B cell (primary cell): ENCODE measurements around the gene BDKRB1. TPM values are rescaled to one million over a fixed set of nuclear protein-coding genes. Genes with fewer than 3 reads are reported as not detected.

Experiments used
- ATAC-seq: fragments of 200-7000 bp; cut with Tn5 transposase; one replicate; pipeline ENCODE4 v1.10.0; 2021; ENCODE audit warnings: low read depth, mild to moderate bottlenecking, moderate number of reproducible peaks, moderate library complexity
- CTCF ChIA-PET: fragments of 350-600 bp; sonication (Branson Sonifier 250); formaldehyde crosslinking; loops from one replicate; lab custom pipeline; 2021; ENCODE audit warnings: antibody characterized with exemption, inconsistent platforms; lab: Charles Lee
- POLR2A ChIA-PET: fragments of 350-600 bp; sonication (Branson Sonifier 250); formaldehyde crosslinking; loops from one replicate; lab custom pipeline; 2021; ENCODE audit warnings: antibody characterized with exemption; lab: Charles Lee
- DNase-seq: peaks from one replicate; pipeline ENCODE4 v3.0.0; 2013
- H2AFZ ChIP-seq: 2 replicates; pipeline ENCODE4 v1.6.1; 2012; ENCODE audit warnings: mild to moderate bottlenecking, low read depth, low read length; ENCODE audit not compliant: insufficient read depth, poor library complexity, severe bottlenecking
- H3K27ac ChIP-seq, 2 donors: 1 replicate in 1 of 2; 2 replicates in 1 of 2; pipeline ENCODE4 v1.5.1; 2012 to 2013; ENCODE audit warnings: low read length in 2 of 2, mild to moderate bottlenecking in 2 of 2, moderate library complexity in 1 of 2
- H3K27me3 ChIP-seq, 4 experiments: fragments of 200-600 bp in 1 of 4; sonication (generic) in 1 of 4; replicated peaks in 1 of 4; 1 replicate in 2 of 4; 2 replicates in 2 of 4; pipeline versions ENCODE4 v1.6.1 to v1.7.0; 2013 to 2016; ENCODE audit warnings: low read length in 3 of 4, mild to moderate bottlenecking in 2 of 4, mixed read lengths in 1 of 4, moderate library complexity in 1 of 4; ENCODE audit not compliant: insufficient read depth in 4 of 4, control insufficient read depth in 3 of 4; ENCODE audit errors: control extremely low read depth in 1 of 4
- H3K36me3 ChIP-seq, 2 experiments: replicated peaks in 1 of 2; 1 replicate in 1 of 2; 2 replicates in 1 of 2; pipeline versions ENCODE4 v1.6.1 to v1.7.1; 2013; ENCODE audit warnings: low read length in 1 of 2; ENCODE audit not compliant: insufficient read depth in 2 of 2, control insufficient read depth in 1 of 2; ENCODE audit errors: control extremely low read depth in 1 of 2, extremely low read depth in 1 of 2
- H3K4me1 ChIP-seq, 2 donors: fragments of 200-600 bp in 1 of 2; sonication (generic) in 1 of 2; 1 replicate in 1 of 2; 2 replicates in 1 of 2; pipeline versions ENCODE4 v1.5.1 to v1.6.1; 2013 to 2017; ENCODE audit warnings: low read length in 2 of 2; ENCODE audit not compliant: control insufficient read depth in 2 of 2, insufficient read depth in 2 of 2
- H3K4me2 ChIP-seq: replicated peaks from 2 replicates; pipeline ENCODE3; 2012; ENCODE audit warnings: mild to moderate bottlenecking, low read depth, low read length; ENCODE audit not compliant: poor library complexity, severe bottlenecking
- H3K4me3 ChIP-seq, 5 experiments: fragments of 200-600 bp in 1 of 5; sonication (generic) in 1 of 5; 1 replicate in 3 of 5; 2 replicates in 2 of 5; pipeline versions ENCODE4 v1.5.1 to v1.7.0; 2011 to 2016; ENCODE audit warnings: low read length in 4 of 5, mild to moderate bottlenecking in 4 of 5, low read depth in 2 of 5, control low read depth in 1 of 5, moderate library complexity in 1 of 5; ENCODE audit not compliant: insufficient read depth in 1 of 5; ENCODE audit errors: control extremely low read depth in 1 of 5, extremely low read depth in 1 of 5
- H3K79me2 ChIP-seq: fragments of 200-600 bp; sonication (generic); one replicate; pipeline ENCODE4 v1.6.0; 2016; ENCODE audit warnings: low read length; ENCODE audit not compliant: control insufficient read depth, insufficient read depth
- H3K9ac ChIP-seq: fragments of 200-600 bp; sonication (generic); 2 replicates; pipeline ENCODE4 v1.6.1; 2017; ENCODE audit warnings: mild to moderate bottlenecking, low read length, moderate library complexity
- H3K9me3 ChIP-seq, 3 donors: one replicate each; pipeline versions ENCODE4 v1.6.1 to v1.7.1; 2013; ENCODE audit warnings: low read length in 2 of 3; ENCODE audit not compliant: control insufficient read depth in 2 of 3, insufficient read depth in 1 of 3; ENCODE audit errors: control extremely low read depth in 1 of 3
- H4K20me1 ChIP-seq: 2 replicates; pipeline ENCODE4 v1.6.0; 2012; ENCODE audit warnings: mild to moderate bottlenecking, low read length; ENCODE audit not compliant: insufficient read depth, control insufficient read depth, poor library complexity, severe bottlenecking
- H3K27ac Mint-ChIP-seq: one replicate; pipeline ENCODE4 v1.8.0; 2021; ENCODE audit warnings: mixed read lengths
- H3K27me3 Mint-ChIP-seq: one replicate; pipeline ENCODE4 v1.8.0; 2021; ENCODE audit warnings: mixed read lengths
- H3K4me1 Mint-ChIP-seq: one replicate; pipeline ENCODE4 v1.8.0; 2021; ENCODE audit warnings: mixed read lengths
- H3K4me3 Mint-ChIP-seq: one replicate; pipeline ENCODE4 v1.8.0; 2021; ENCODE audit warnings: mixed read lengths
- H3K9me3 Mint-ChIP-seq: one replicate; pipeline ENCODE4 v1.8.0; 2022; ENCODE audit warnings: mixed read lengths; ENCODE audit not compliant: insufficient read depth
- EZH2 ChIP-seq: IDR thresholded peaks from 2 replicates; pipeline ENCODE4 v1.6.1; 2012; ENCODE audit warnings: borderline replicate concordance, low read depth, mild to moderate bottlenecking, moderate library complexity, low read length; ENCODE audit not compliant: insufficient read depth, poor library complexity, severe bottlenecking
- WGBS: methylation state at CpG from one replicate; pipeline ENCODE4 v1.1.5; 2013; ENCODE audit warnings: missing lambda C conversion rate; ENCODE audit not compliant: insufficient coverage; 5-methylcytosine and 5-hydroxymethylcytosine counted together
- intact Hi-C: fragments of 100-400 bp; cut with micrococcal nuclease; formaldehyde crosslinking; loops from one replicate; pipeline ENCODE4 v1.10.0; 2022
- polyA plus RNA-seq: library from polyadenylated mRNA; depleted of rRNA; stranded (reverse); fragments of >200 nt; gene quantifications from 2 replicates; pipeline ENCODE4 v1.2.3, GENCODE V29; 2012
- total RNA-seq, 2 donors: library from RNA; stranded (reverse); fragments of 120-200 nt in 1 of 2; gene quantifications; 1 replicate in 1 of 2; 2 replicates in 1 of 2; pipeline versions ENCODE4 v1.2.3 to v1.2.4, GENCODE V29; 2013 to 2022
- TF ChIP-seq, protein P1 (sequence below): fragments of 200-600 bp; IDR thresholded peaks from one replicate; pipeline ENCODE4 v1.8.0; 2022; ENCODE audit warnings: antibody characterized with exemption, mild to moderate bottlenecking

BDKRB1 gene
- total and polyA plus RNA-seq, 2 donors (not counting 1 experiment from before 2014, with no cell fraction given) = not detected

DNA sequence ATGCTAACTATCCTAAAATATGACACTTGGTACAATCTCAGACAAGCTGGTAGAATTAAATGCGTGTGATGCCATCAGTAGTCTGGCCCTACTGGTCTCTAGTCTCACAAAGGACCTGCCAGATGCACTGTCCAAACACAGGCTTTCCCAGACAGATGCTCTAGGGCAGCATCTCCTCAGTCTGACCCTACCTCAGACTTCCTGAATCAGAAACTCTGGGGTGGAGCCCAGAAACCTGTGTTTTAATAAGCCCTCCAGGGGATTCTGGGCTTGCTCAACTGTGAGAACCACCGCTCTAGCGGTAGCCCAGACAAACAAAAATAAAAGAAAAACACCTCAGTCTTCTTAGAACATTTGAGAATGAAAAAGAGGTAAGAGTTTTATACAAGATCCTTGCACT, 48.0 kb downstream of the BDKRB1 start:
- POLR2A ChIA-PET = no interaction called here

DNA sequence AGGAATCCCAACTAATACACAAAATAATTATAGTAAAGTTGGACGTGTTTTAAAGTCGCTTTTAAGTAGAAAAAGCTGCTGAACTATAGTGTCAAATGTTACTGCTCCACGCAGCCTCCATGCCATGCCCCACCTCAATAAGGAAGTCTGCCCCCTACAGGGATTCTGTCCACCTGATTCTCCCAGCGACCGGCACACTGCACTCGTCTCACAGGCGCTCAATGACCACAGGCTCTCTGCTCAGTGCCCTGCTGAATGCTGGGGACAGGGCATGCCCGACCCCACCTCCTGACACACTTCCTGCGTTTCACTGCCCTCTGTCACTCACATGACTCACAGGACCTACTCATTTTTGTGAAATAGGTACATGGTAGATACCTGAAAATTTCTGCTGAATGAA, 48.9 kb downstream of the BDKRB1 start:
- TF ChIP-seq EZH2 = no peak
- TF ChIP-seq, protein P1, sequence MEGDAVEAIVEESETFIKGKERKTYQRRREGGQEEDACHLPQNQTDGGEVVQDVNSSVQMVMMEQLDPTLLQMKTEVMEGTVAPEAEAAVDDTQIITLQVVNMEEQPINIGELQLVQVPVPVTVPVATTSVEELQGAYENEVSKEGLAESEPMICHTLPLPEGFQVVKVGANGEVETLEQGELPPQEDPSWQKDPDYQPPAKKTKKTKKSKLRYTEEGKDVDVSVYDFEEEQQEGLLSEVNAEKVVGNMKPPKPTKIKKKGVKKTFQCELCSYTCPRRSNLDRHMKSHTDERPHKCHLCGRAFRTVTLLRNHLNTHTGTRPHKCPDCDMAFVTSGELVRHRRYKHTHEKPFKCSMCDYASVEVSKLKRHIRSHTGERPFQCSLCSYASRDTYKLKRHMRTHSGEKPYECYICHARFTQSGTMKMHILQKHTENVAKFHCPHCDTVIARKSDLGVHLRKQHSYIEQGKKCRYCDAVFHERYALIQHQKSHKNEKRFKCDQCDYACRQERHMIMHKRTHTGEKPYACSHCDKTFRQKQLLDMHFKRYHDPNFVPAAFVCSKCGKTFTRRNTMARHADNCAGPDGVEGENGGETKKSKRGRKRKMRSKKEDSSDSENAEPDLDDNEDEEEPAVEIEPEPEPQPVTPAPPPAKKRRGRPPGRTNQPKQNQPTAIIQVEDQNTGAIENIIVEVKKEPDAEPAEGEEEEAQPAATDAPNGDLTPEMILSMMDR = no peak
- Mint-ChIP-seq H3K4me1 (peaks cover 2% of the 10 kb centered on the region), H3K27ac (no peak overlapping the region), H3K4me3 (no peak overlapping the region), H3K9me3 (no peaks in the 10 kb centered on the region), H3K27me3 (no peaks in the 10 kb centered on the region)
- ChIA-PET POLR2A (no interaction called here), CTCF (no interaction called here)
- Histone ChIP-seq H3K36me3 (peaks cover 10 to 54% of the 10 kb centered on the region in 2 experiments), H3K4me3 (no peak overlapping the region), H3K27me3 (no peaks in the 10 kb centered on the region), H3K4me1 (no peaks in the 10 kb centered on the region), H2AFZ (no peak overlapping the region), H4K20me1 (no peaks in the 10 kb centered on the region), H3K4me2 (no peak overlapping the region), H3K27ac (no peak overlapping the region), H3K79me2 (no peaks in the 10 kb centered on the region), H3K9ac (no peak overlapping the region), H3K9me3 (no peaks in the 10 kb centered on the region)
- intact Hi-C loops = no loop called here
- DNase-seq (no peak), ATAC-seq (no peak)
- WGBS = 98% methylated on average over 5 of the region's 9 CpGs

More for the DNA sequence above, 48.0 kb downstream of the BDKRB1 start:
- no peaks in the 10 kb centered on the region for H3K79me2 ChIP-seq
- no peak overlapping the region for H3K27ac Mint-ChIP-seq
- peaks cover 2% of the 10 kb centered on the region for H3K4me1 Mint-ChIP-seq
- CTCF ChIA-PET = no interaction called here
- intact Hi-C loops = no loop called here
- 100% methylated on average over 1 of the region's 3 CpGs for WGBS
- no peaks in the 10 kb centered on the region for H3K9me3 ChIP-seq
- no peak overlapping the region for H3K9ac ChIP-seq
- TF ChIP-seq, protein P1 = no peak
- TF ChIP-seq EZH2 = no peak
- no peak for DNase-seq
- no peak for ATAC-seq
- H3K27ac ChIP-seq = no peak overlapping the region
- no peaks in the 10 kb centered on the region for H4K20me1 ChIP-seq
- H3K4me3 Mint-ChIP-seq = no peak overlapping the region
- H2AFZ ChIP-seq = no peak overlapping the region
- H3K27me3 Mint-ChIP-seq = no peaks in the 10 kb centered on the region
- no peaks in the 10 kb centered on the region for H3K4me1 ChIP-seq
- no peaks in the 10 kb centered on the region for H3K9me3 Mint-ChIP-seq
- peaks cover 13 to 47% of the 10 kb centered on the region in 2 experiments for H3K36me3 ChIP-seq
- no peak overlapping the region for H3K4me3 ChIP-seq
- H3K4me2 ChIP-seq = no peak overlapping the region
- no peaks in the 10 kb centered on the region for H3K27me3 ChIP-seq
